BLaER1 (cell line): ENCODE data around the gene CPT1C.

ENCODE experiments used
- H3K27ac ChIP-seq: shearing (Covaris generic); formaldehyde crosslinking; 2 replicates; pipeline ENCODE4 v1.8.1; 2022
- H3K27me3 ChIP-seq: shearing (Covaris generic); formaldehyde crosslinking; 2 replicates; pipeline ENCODE4 v1.8.1; 2022
- H3K36me3 ChIP-seq: shearing (Covaris generic); formaldehyde crosslinking; 2 replicates; pipeline ENCODE4 v1.8.1; 2022
- H3K4me1 ChIP-seq: shearing (Covaris generic); formaldehyde crosslinking; 2 replicates; pipeline ENCODE4 v1.8.1; 2022
- H3K4me2 ChIP-seq: shearing (Covaris generic); formaldehyde crosslinking; 2 replicates; pipeline ENCODE4 v1.8.1; 2022
- H3K4me3 ChIP-seq: shearing (Covaris generic); formaldehyde crosslinking; 2 replicates; pipeline ENCODE4 v1.8.1; 2022
- H3K9ac ChIP-seq: shearing (Covaris generic); formaldehyde crosslinking; 2 replicates; pipeline ENCODE4 v1.8.1; 2022
- H3K9me3 ChIP-seq: shearing (Covaris generic); formaldehyde crosslinking; 2 replicates; pipeline ENCODE4 v1.8.1; 2022
- H4K20me1 ChIP-seq: shearing (Covaris generic); formaldehyde crosslinking; 2 replicates; pipeline ENCODE4 v1.8.1; 2022
- Cebpa-rat ChIP-seq: shearing (Covaris generic); IDR thresholded peaks from 2 replicates; pipeline ENCODE4 v1.8.1; 2022

Gene CPT1C

DNA sequence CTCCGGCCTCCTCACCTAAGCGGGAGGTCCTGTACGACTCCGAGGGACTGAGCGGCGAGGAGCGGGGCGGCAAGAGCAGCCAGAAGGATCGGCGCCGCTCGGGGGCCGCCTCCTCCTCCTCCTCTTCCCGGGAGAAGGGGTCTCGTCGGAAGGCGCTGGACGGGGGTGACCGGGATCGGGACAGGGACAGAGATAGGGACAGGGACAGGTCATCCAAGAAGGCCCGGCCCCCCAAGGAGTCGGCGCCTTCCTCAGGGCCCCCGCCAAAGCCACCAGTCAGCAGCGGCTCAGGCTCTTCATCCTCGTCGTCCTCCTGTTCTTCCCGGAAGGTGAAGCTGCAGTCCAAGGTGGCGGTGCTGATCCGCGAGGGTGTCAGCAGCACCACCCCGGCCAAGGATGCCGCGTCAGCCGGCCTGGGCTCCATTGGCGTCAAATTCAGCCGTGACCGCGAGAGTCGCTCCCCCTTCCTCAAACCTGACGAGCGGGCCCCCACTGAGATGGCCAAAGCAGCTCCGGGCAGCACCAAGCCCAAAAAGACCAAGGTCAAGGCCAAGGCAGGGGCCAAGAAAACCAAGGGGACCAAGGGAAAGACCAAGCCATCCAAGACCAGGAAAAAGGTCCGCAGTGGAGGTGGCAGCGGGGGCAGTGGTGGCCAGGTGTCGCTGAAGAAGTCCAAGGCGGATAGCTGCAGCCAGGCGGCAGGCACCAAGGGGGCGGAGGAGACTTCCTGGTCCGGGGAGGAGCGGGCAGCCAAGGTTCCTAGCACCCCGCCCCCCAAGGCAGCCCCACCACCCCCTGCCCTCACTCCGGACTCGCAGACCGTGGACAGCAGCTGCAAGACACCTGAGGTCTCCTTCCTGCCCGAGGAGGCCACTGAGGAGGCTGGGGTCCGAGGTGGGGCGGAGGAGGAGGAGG, 38.1 kb upstream of the CPT1C start:
- no peaks in the 10 kb centered on the region for H3K4me1 ChIP-seq
- H3K9me3 ChIP-seq, result no peaks in the 10 kb centered on the region
- H3K9ac ChIP-seq, result no peak overlapping the region
- peaks cover 97% of the 10 kb centered on the region for H3K36me3 ChIP-seq
- H4K20me1 ChIP-seq, result peaks cover 77% of the 10 kb centered on the region
- H3K4me2 ChIP-seq, result no peak overlapping the region
- no peak overlapping the region for H3K27ac ChIP-seq
- no peak for TF ChIP-seq Cebpa-rat
- H3K27me3 ChIP-seq, result no peaks in the 10 kb centered on the region
- no peak overlapping the region for H3K4me3 ChIP-seq

DNA sequence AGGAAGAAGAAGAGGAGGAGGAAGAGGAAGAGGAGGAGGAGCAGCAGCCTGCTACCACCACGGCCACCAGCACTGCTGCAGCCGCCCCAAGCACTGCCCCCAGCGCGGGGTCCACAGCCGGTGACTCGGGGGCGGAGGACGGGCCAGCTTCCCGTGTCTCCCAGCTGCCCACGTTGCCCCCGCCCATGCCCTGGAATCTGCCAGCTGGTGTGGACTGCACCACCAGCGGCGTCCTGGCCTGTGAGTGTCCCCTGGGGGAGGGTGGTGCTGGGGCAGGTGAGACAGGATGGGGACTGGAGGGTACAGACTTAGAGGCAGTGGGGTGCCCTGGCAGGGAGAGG, 37.5 kb upstream of the CPT1C start:
- Histone ChIP-seq H3K9me3 (no peaks in the 10 kb centered on the region), H3K27ac (no peak overlapping the region), H3K27me3 (no peaks in the 10 kb centered on the region), H3K36me3 (peaks cover 97% of the 10 kb centered on the region), H3K4me3 (no peak overlapping the region), H3K4me2 (no peak overlapping the region), H3K9ac (no peak overlapping the region), H3K4me1 (no peaks in the 10 kb centered on the region), H4K20me1 (peaks cover 71% of the 10 kb centered on the region)
- TF ChIP-seq Cebpa-rat, result no peak

DNA sequence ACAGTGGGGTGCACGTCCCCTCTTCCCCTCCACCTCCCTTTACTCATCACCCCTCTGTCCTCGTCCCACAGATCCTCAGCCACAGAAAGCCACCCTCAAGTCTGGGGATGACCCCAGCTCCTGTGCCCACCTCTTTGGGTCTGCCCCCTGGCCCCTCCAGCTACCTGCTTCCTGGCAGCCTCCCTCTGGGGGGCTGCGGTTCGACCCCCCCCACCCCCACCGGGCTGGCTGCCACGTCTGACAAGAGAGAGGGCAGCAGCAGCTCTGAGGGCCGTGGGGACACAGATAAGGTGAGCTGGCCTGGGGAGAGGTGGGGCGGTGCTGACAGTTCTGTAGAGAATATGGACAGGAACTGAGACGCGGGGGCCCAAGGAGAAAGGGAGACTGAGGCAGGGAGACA, 36.3 kb upstream of the CPT1C start:
- Histone ChIP-seq H3K4me3 (no peak overlapping the region), H3K4me1 (no peaks in the 10 kb centered on the region), H3K27ac (no peak overlapping the region), H3K27me3 (no peaks in the 10 kb centered on the region), H3K9me3 (no peaks in the 10 kb centered on the region), H3K36me3 (peaks cover 97% of the 10 kb centered on the region), H3K9ac (no peak overlapping the region), H4K20me1 (peaks cover 69% of the 10 kb centered on the region), H3K4me2 (no peak overlapping the region)
- no peak for TF ChIP-seq Cebpa-rat

DNA sequence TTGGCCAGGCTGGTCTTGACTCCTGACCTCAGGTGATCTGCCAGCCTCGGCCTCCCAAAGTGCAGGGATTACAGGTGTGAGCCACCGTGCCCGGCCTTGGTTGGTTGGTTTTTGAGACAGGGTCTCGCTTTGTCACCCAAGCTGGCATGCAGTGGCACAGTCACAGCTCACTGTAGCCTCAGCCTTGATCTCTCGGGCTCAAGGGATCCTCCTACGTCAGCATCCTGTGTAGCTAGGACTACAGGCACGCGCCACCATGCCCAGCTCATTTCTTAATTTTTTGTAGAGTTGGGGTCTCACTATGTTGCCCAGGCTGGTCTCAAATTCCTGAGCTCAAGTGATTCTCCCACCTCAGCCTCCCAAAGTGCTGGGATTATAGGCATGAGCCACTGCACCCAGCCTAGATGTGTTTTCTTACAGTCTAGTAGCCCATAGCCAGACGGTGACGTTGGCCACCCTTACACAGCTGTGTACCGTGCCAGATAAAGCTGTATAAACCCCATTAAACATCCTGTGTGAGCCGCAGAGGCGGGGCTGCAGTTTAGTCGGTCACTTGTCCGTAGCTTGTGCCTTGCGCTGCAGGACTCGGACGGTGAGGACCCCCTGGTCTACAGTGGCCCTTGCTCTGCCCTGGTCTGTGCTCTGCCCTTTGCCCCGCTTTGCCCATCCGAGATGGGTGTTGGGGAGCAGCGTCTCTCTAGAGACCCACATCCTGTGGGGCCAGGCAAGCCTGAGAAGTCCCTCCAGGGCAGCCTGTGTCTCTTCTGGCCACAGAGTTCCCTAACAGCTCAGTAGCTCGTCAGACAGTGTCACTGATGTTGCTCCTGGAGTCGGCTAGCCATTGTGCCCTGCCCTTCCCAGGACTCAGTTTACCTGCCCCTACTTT, 35.1 kb upstream of the CPT1C start:
- Histone ChIP-seq H3K9ac (no peak overlapping the region), H3K27ac (0 out of 2 replicates have a peak overlapping the region, but pooled peaks have one; percentile 6), H3K27me3 (no peaks in the 10 kb centered on the region), H3K4me2 (no peak overlapping the region), H3K4me1 (no peaks in the 10 kb centered on the region), H4K20me1 (peaks cover 69% of the 10 kb centered on the region), H3K36me3 (peaks cover 98% of the 10 kb centered on the region), H3K9me3 (no peaks in the 10 kb centered on the region), H3K4me3 (no peak overlapping the region)
- no peak for TF ChIP-seq Cebpa-rat

DNA sequence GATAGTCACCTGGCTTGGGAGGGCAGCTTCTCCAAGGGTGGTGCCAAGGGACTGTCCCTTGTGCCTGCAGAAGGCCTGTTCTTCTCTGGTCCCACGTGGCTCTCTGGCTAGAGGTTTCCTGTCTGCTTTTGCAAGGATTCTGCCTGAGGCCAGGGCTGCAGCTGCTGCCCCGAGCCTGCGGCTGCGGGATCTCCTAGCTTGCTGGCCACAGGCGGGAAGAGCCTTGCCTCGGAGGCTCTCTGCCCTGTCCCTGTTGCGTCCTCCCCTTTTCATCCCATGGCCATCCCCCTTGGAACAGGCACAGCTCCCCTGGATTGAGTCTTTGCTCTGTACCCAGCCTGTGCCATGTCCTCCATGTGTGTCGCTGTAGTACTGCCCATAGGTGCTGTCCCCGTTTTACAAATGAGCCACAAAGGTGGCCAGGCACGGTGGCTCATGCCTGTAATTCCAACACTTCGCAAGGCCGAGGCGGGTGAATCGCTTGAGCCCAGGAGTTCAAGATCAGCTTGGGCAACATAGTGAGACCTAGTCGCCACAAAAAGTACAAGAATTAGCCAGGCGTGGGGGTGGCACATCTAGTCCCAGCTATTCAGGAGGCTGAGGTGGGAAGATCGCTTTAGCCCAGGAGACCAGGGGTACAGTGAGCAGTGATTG, 34.3 kb upstream of the CPT1C start:
- no peak overlapping the region for H3K9ac ChIP-seq
- TF ChIP-seq Cebpa-rat, result no peak
- peaks cover 77% of the 10 kb centered on the region for H4K20me1 ChIP-seq
- H3K9me3 ChIP-seq, result no peaks in the 10 kb centered on the region
- H3K36me3 ChIP-seq, result peaks cover 99% of the 10 kb centered on the region
- no peak overlapping the region for H3K27ac ChIP-seq
- H3K4me3 ChIP-seq, result no peak overlapping the region
- H3K27me3 ChIP-seq, result no peaks in the 10 kb centered on the region
- H3K4me1 ChIP-seq, result no peaks in the 10 kb centered on the region
- no peak overlapping the region for H3K4me2 ChIP-seq

DNA sequence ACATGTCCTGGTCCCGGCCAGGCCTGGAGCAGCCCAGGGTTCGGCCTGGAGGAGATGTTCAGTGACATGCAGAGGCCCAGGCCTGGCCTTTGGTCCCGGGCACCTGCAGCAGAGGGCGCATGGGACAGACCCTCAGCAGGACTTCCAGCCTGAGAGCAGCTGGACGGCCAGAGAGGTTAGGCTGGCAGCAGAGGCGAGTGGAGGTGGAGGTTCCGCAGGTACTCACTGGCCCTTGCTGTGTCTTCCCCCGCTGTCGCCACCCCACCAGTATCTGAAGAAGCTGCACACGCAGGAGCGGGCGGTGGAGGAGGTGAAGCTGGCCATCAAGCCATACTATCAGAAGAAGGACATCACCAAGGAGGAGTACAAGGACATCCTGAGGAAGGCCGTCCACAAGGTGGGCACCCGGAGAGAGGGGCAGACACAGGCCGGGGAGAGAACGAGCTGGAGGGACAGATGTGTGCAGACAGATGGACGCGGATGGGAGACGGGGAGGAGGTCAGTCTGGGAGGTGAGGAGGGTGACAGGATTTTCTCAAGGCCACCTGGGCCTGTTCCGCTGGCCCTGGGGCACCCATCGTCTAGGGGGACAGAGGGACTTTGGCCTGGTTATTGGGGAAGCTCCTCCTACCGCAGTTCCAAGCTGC, 33.3 kb upstream of the CPT1C start:
- Histone ChIP-seq H3K27me3 (no peaks in the 10 kb centered on the region), H3K4me1 (no peaks in the 10 kb centered on the region), H3K36me3 (peaks cover 99% of the 10 kb centered on the region), H3K4me3 (no peak overlapping the region), H3K4me2 (no peak overlapping the region), H3K9me3 (no peaks in the 10 kb centered on the region), H3K27ac (no peak overlapping the region), H3K9ac (no peak overlapping the region), H4K20me1 (peaks cover 78% of the 10 kb centered on the region)
- TF ChIP-seq Cebpa-rat, result no peak

DNA sequence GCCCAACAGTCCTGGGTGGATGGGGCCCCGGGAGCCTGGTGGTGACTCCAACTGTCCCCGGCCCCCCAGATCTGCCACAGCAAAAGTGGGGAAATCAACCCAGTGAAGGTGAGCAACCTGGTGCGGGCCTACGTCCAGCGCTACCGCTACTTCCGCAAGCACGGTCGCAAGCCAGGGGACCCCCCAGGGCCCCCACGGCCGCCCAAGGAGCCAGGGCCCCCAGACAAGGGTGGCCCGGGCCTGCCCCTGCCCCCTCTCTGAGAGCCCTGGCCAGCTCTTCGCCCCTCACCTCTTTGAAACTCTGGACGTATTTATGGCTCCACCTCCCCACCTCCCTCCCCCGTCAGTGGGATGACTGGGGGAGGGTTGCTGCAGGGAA, 32.8 kb upstream of the CPT1C start:
- H3K36me3 ChIP-seq, result peaks cover 99% of the 10 kb centered on the region
- no peak for TF ChIP-seq Cebpa-rat
- peaks cover 78% of the 10 kb centered on the region for H4K20me1 ChIP-seq

DNA sequence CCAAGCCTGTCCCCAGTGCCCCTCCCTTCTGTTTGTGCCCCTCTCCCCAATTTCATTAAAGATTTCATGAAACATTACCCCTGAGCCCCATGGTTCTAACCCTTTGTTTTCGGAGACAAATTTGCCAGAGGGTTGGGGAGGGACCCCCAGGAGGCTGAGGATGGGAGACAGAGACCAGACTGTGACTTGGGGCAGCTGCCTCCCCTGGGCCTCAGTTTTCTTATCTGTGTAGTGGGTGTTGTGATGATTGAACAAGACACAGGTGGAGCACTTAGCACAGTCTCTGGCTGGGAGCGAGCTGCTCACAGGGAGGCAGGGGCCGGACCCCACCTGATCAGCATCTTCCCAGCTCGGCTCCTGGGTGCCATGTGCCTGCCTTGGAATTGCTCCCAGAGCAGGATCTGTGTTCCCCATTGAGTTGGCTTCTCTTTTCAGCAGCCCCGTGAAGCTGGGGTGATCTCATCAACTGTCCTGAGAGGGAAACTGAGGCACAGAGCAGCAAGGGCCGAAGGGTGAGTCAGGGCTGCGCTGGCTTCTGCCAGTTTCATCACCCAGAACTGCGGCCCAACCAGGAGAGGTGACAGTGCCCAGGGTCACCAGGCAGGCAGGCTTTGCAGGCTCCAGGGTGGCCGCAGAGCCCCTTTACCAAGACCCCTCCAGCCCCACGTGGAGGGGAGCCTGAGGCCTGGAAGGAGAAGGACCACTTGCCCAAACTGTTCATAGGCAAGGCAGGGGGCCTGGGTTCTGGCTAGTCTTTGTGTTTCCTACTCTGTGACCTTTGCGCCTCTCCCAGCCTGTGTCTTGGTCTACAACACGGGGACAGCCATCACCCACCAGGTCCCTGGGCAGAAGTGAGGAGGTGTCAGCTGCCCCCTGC, 32.1 kb upstream of the CPT1C start:
- no peak for TF ChIP-seq Cebpa-rat
- no peak overlapping the region for H3K4me2 ChIP-seq
- H3K9ac ChIP-seq, result no peak overlapping the region
- H3K27me3 ChIP-seq, result no peaks in the 10 kb centered on the region
- H3K9me3 ChIP-seq, result no peaks in the 10 kb centered on the region
- H3K4me3 ChIP-seq, result no peak overlapping the region
- H3K27ac ChIP-seq, result no peak overlapping the region
- peaks cover 79% of the 10 kb centered on the region for H4K20me1 ChIP-seq
- peaks cover 95% of the 10 kb centered on the region for H3K36me3 ChIP-seq
- peaks cover 8% of the 10 kb centered on the region for H3K4me1 ChIP-seq

More for the DNA sequence above, 32.8 kb upstream of the CPT1C start:
- H3K27ac ChIP-seq, result no peak overlapping the region
- H3K4me2 ChIP-seq, result no peak overlapping the region
- H3K27me3 ChIP-seq, result no peaks in the 10 kb centered on the region
- H3K4me3 ChIP-seq, result no peak overlapping the region
- no peaks in the 10 kb centered on the region for H3K9me3 ChIP-seq
- H3K4me1 ChIP-seq, result peaks cover 1% of the 10 kb centered on the region
- no peak overlapping the region for H3K9ac ChIP-seq
